NCI-H1436 treated with DMSO at 0.1 percent for 48 hours (cell line): ENCODE results near the gene ZNF205.

Experiments used
- DNase-seq: peaks from one replicate; lab custom pipeline; 2025; lab: John Stamatoyannopoulos, UW

ZNF205 gene

GRCh38 chr16:3101018-3101840 is 11.2 kb upstream of the ZNF205 start:
- no peak for DNase-seq

GRCh38 chr16:3101841-3102470 is 10.4 kb upstream of the ZNF205 start:
- DNase-seq = no peak

- peak; percentile 43 for DNase-seq
Observed at GRCh38 chr16:3106205-3106928, 6.0 kb upstream of the ZNF205 start.

- no peak for DNase-seq
Observed at GRCh38 chr16:3112881-3113574, 642 bp downstream of the ZNF205 start.

GRCh38 chr16:3113765-3114479 is 1.5 kb downstream of the ZNF205 start:
- no peak for DNase-seq

- DNase-seq = no peak
Observed at GRCh38 chr16:3115003-3115402, 2.6 kb downstream of the ZNF205 start.

GRCh38 chr16:3115561-3115960 is 3.2 kb downstream of the ZNF205 start:
- DNase-seq = no peak

- no peak for DNase-seq
Observed at GRCh38 chr16:3118204-3118790, 5.9 kb downstream of the ZNF205 start.

GRCh38 chr16:3118846-3119245 is 6.5 kb downstream of the ZNF205 start:
- DNase-seq = no peak

GRCh38 chr16:3119286-3119685 is 6.9 kb downstream of the ZNF205 start:
- no peak for DNase-seq

GRCh38 chr16:3119701-3120408 is 7.5 kb downstream of the ZNF205 start:
- DNase-seq = no peak

- no peak for DNase-seq
Observed at GRCh38 chr16:3120435-3120834, 8.0 kb downstream of the ZNF205 start.

GRCh38 chr16:3121851-3122467 is 9.6 kb downstream of the ZNF205 start:
- no peak for DNase-seq

- DNase-seq = no peak
Observed at GRCh38 chr16:3122926-3123570, 10.7 kb downstream of the ZNF205 start.

- DNase-seq = peak; percentile 74
Observed at GRCh38 chr16:3123986-3124886, 11.8 kb downstream of the ZNF205 start.

GRCh38 chr16:3127745-3128144 is 15.4 kb downstream of the ZNF205 start:
- no peak for DNase-seq

- DNase-seq = no peak
Observed at GRCh38 chr16:3129137-3130131, 17.0 kb downstream of the ZNF205 start.
